Neuronal stem cell (in vitro differentiated cells): Measurements from ENCODE around the gene LAMP1.

ENCODE experiments used
- DNase-seq: peaks from one replicate; pipeline ENCODE4 v3.0.0-alpha.2; 2013; ENCODE audit warnings: low spot score
- H2AFZ ChIP-seq: one replicate; pipeline ENCODE4 v1.6.1; 2013; ENCODE audit warnings: mild to moderate bottlenecking, low read length, inconsistent platforms
- H2AK5ac ChIP-seq: 2 replicates; pipeline ENCODE4 v1.6.1; 2013; ENCODE audit warnings: low read depth, mild to moderate bottlenecking, inconsistent platforms, low read length, moderate library complexity, mixed read lengths
- H2BK120ac ChIP-seq: 2 replicates; pipeline ENCODE4 v1.6.1; 2013; ENCODE audit warnings: low read depth, mild to moderate bottlenecking, inconsistent platforms, low read length, moderate library complexity, mixed read lengths
- H2BK12ac ChIP-seq: one replicate; pipeline ENCODE4 v1.6.1; 2013; ENCODE audit warnings: low read length, inconsistent platforms
- H2BK15ac ChIP-seq: 2 replicates; pipeline ENCODE4 v1.6.1; 2013; ENCODE audit warnings: mild to moderate bottlenecking, low read length, inconsistent platforms, mixed read lengths
- H2BK5ac ChIP-seq: one replicate; pipeline ENCODE4 v1.6.1; 2013; ENCODE audit warnings: inconsistent platforms, mild to moderate bottlenecking, low read length, moderate library complexity
- H3K14ac ChIP-seq: one replicate; pipeline ENCODE4 v1.6.1; 2013; ENCODE audit warnings: low read length, inconsistent platforms
- H3K18ac ChIP-seq: 2 replicates; pipeline ENCODE4 v1.6.1; 2013; ENCODE audit warnings: low read length, inconsistent platforms
- H3K23ac ChIP-seq: 2 replicates; pipeline ENCODE4 v1.6.1; 2013; ENCODE audit warnings: low read depth, mild to moderate bottlenecking, mixed read lengths, low read length, inconsistent platforms; ENCODE audit not compliant: poor library complexity
- H3K27ac ChIP-seq: replicated peaks from 3 replicates; pipeline ENCODE4 v1.5.1; 2013; ENCODE audit warnings: low read length, inconsistent platforms
- H3K27me3 ChIP-seq, 3 experiments: 2 replicates each; pipeline ENCODE4 v1.6.1; 2013; ENCODE audit warnings: low read length in 3 of 3, mild to moderate bottlenecking in 2 of 3, inconsistent platforms in 1 of 3, low read depth in 1 of 3, mixed read lengths in 1 of 3, moderate library complexity in 1 of 3; ENCODE audit not compliant: control insufficient read depth in 3 of 3, insufficient read depth in 3 of 3
- H3K36me3 ChIP-seq, 2 donors: replicated peaks in 1 of 2; 2 replicates each; pipeline ENCODE4 v1.6.1; 2013; ENCODE audit warnings: low read length in 2 of 2; ENCODE audit not compliant: control insufficient read depth in 2 of 2, insufficient read depth in 2 of 2
- H3K4ac ChIP-seq: 2 replicates; pipeline ENCODE4 v1.6.1; 2013; ENCODE audit warnings: inconsistent platforms, mild to moderate bottlenecking, low read length, moderate library complexity
- H3K4me1 ChIP-seq, 2 donors: 1 replicate in 1 of 2; 2 replicates in 1 of 2; pipeline ENCODE4 v1.6.1; 2013; ENCODE audit warnings: low read length in 2 of 2, low read depth in 1 of 2; ENCODE audit not compliant: control insufficient read depth in 2 of 2, insufficient read depth in 1 of 2
- H3K4me2 ChIP-seq: one replicate; pipeline ENCODE4 v1.6.1; 2013; ENCODE audit warnings: mild to moderate bottlenecking, low read length, inconsistent platforms; ENCODE audit not compliant: insufficient read depth, poor library complexity, severe bottlenecking
- H3K4me3 ChIP-seq, 2 donors: 2 replicates each; pipeline ENCODE4 v1.5.1; 2013; ENCODE audit warnings: low read length in 2 of 2, mild to moderate bottlenecking in 2 of 2, inconsistent platforms in 1 of 2, moderate library complexity in 1 of 2
- H3K79me1 ChIP-seq: one replicate; pipeline ENCODE4 v1.6.1; 2013; ENCODE audit warnings: low read depth, mild to moderate bottlenecking, inconsistent platforms, low read length, moderate library complexity
- H3K9ac ChIP-seq: one replicate; pipeline ENCODE4 v1.6.1; 2013; ENCODE audit warnings: mild to moderate bottlenecking, low read depth, low read length, inconsistent platforms; ENCODE audit not compliant: poor library complexity
- H3K9me3 ChIP-seq, 2 donors: replicated peaks in 1 of 2; 2 replicates each; pipeline versions ENCODE3 to v1.6.1; 2013; ENCODE audit warnings: low read length in 2 of 2, mild to moderate bottlenecking in 2 of 2, inconsistent platforms in 1 of 2, low read depth in 1 of 2, mixed read lengths in 1 of 2, moderate library complexity in 1 of 2; ENCODE audit not compliant: control insufficient read depth in 2 of 2, insufficient read depth in 1 of 2
- H4K8ac ChIP-seq: one replicate; pipeline ENCODE4 v1.6.1; 2013; ENCODE audit warnings: low read depth, mild to moderate bottlenecking, inconsistent platforms, low read length, moderate library complexity
- H4K91ac ChIP-seq: one replicate; pipeline ENCODE4 v1.6.1; 2013; ENCODE audit warnings: low read length, low read depth, mild to moderate bottlenecking, inconsistent platforms; ENCODE audit not compliant: poor library complexity
- WGBS, 2 donors: extraction: QIAGEN DNeasy Blood & Tissue Kit; methylation state at CpG; one replicate each; pipeline ENCODE4 v1.1.7; 2013; ENCODE audit warnings: missing lambda C conversion rate in 2 of 2, mixed read lengths in 1 of 2; ENCODE audit not compliant: insufficient read length in 2 of 2, insufficient replicate concordance in 1 of 2; ENCODE audit errors: extremely low coverage in 2 of 2; 5-methylcytosine and 5-hydroxymethylcytosine counted together

LAMP1 gene

DNA sequence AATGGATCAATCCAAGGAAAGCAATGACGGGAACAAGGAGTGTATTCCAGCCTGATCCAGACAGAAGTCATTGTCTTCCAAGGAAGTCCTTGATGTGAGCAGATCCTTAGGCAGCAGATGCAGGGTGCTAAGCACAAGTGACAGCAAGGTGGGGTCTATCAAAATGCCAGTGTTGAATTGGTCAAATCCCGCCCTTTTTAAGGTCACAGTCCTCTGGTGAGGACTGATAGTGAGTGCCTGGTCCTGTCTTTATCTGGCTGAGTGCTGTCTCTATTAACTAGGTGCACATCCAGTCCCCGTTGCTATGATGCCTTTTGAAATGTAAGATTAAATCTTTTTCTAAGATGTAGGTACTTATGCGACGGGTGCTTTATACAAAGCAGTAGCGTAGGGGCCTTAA is 1.3 kb upstream of the LAMP1 start:
- Histone ChIP-seq H3K27ac (no peak overlapping the region), H4K91ac (no peak overlapping the region), H2AFZ (no peak overlapping the region), H3K18ac (no peak overlapping the region), H3K36me3 (no peaks in the 10 kb centered on the region), H3K9me3 (no peaks in the 10 kb centered on the region), H4K8ac (no peak overlapping the region), H2BK12ac (no peak overlapping the region), H3K79me1 (peaks cover 6% of the 10 kb centered on the region), H3K4me1 (peaks cover 6 to 11% of the 10 kb centered on the region in 2 donors), H2BK15ac (no peak overlapping the region), H3K4ac (no peak overlapping the region), H3K23ac (no peak overlapping the region), H2BK120ac (no peak overlapping the region), H2BK5ac (no peak overlapping the region), H3K14ac (no peak overlapping the region), H3K27me3 (no peaks in the 10 kb centered on the region), H3K4me3 (peak overlapping the region in 1 of 2 donors; percentile 13), H3K9ac (no peak overlapping the region), H3K4me2 (no peak overlapping the region), H2AK5ac (no peak overlapping the region)
- WGBS, 2 donors = no CpG with 5 or more reads among the region's 6 CpGs
- no peak for DNase-seq

DNA sequence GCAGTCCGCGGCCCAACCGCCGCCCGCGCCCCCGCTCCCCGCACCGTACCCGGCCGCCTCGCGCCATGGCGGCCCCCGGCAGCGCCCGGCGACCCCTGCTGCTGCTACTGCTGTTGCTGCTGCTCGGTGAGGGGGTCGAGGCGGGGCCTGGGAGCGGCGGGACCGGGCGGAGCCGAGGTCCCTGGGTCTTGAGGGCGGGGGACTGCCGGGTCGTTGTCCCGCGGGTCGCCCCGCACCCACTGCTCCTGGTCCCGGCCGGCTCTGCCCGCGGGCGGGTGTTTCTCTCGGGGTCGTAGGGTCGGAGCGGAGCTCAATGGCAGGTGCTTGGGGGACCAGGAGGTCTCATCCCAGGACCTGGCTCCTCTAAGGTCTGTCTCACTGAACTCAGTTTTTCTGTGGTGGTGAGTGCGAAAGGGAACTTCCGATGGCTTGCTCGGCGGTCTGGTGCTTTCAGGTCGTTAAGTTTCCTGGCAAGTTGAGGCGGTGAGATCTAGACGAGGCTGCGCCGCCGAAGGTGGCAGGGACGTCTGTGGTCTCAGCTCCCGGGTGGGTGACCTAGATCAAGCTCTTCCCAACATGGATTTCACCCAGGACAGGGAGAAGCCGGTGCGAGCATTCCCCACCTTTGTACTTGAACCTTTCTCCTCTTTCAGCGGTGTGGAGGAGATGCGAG is 467 bp downstream of the LAMP1 start:
- Histone ChIP-seq H3K9me3 (no peaks in the 10 kb centered on the region), H3K4me1 (peaks cover 6 to 8% of the 10 kb centered on the region in 2 donors), H3K36me3 (no peaks in the 10 kb centered on the region), H2AFZ (peak overlapping the region; percentile 99), H3K14ac (no peak overlapping the region), H3K9ac (peak overlapping the region; percentile 88), H2AK5ac (peak overlapping the region; percentile 56), H2BK120ac (peak overlapping the region; percentile 17), H3K4me2 (peak overlapping the region; percentile 96), H2BK5ac (peak overlapping the region; percentile 75), H2BK12ac (no peak overlapping the region), H2BK15ac (no peak overlapping the region), H3K27me3 (no peaks in the 10 kb centered on the region), H3K27ac (no peak overlapping the region), H3K4ac (no peak overlapping the region), H4K8ac (no peak overlapping the region), H4K91ac (no peak overlapping the region), H3K4me3 (peak overlapping the region; percentile 93 to 94), H3K18ac (peak overlapping the region; percentile 38), H3K79me1 (peaks cover 6% of the 10 kb centered on the region), H3K23ac (peak overlapping the region; percentile 55)
- no CpG with 5 or more reads among the region's 58 CpGs for WGBS, 2 donors
- no peak for DNase-seq

DNA sequence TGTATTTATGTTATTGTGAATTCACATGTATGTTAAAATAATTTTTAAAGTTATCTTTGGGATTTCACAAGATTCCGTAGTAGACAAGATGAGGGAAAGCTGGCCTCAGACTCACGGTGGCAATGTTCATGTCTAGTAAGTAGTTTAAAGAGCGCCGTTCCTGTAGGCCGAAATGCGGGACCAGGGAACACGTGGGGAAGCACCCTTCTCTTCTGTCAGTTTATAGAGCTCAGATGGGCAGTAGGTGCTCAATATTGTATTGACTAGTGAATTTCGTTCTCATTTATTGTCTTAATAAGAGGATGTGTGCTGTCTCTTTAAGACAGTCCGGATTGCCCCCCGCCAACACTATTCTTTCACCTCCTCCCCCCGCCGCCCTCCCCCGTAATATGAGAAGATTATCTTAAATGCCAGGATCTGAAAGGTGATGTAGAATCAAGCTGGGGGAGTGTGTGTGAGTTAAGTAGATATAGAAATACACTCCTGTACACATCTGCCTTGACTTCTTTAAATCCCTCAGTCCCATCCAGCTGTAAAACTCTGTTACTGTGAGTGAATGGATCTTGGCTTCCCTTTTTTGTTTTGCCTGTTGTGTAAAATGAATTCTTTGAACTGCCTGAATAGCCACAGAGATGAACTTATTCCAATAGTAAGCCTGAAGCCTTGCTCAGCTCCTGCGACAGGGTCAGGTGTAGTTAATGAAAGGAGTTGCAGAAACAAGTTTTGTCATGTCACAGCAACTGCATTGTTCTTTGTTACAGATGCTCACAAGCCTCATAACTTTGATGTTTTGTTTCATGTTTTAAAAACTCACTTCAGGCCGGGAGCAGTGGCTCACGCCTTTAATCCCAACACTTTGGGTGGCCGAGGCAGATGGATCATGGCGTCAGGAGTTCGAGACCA is 1.3 kb downstream of the LAMP1 start:
- no peak overlapping the region for H3K18ac ChIP-seq
- no peak overlapping the region for H4K91ac ChIP-seq
- no peak overlapping the region for H2BK15ac ChIP-seq
- no peak overlapping the region for H3K23ac ChIP-seq
- H3K27ac ChIP-seq = no peak overlapping the region
- no peaks in the 10 kb centered on the region for H3K36me3 ChIP-seq
- H3K4me3 ChIP-seq = peak overlapping the region in 1 of 2 donors; percentile 93
- no peak overlapping the region for H3K14ac ChIP-seq
- H4K8ac ChIP-seq = no peak overlapping the region
- H3K9me3 ChIP-seq = no peaks in the 10 kb centered on the region
- no peak overlapping the region for H3K9ac ChIP-seq
- DNase-seq = no peak
- H2AFZ ChIP-seq = no peak overlapping the region
- H2AK5ac ChIP-seq = no peak overlapping the region
- H3K4me1 ChIP-seq = peaks cover 6% of the 10 kb centered on the region in 2 donors
- WGBS, 2 donors = no CpG with 5 or more reads among the region's 19 CpGs
- no peak overlapping the region for H3K4ac ChIP-seq
- H2BK12ac ChIP-seq = no peak overlapping the region
- H3K79me1 ChIP-seq = peaks cover 11% of the 10 kb centered on the region
- peak overlapping the region; percentile 96 for H3K4me2 ChIP-seq
- H2BK5ac ChIP-seq = no peak overlapping the region
- H3K27me3 ChIP-seq = no peaks in the 10 kb centered on the region
- H2BK120ac ChIP-seq = no peak overlapping the region

DNA sequence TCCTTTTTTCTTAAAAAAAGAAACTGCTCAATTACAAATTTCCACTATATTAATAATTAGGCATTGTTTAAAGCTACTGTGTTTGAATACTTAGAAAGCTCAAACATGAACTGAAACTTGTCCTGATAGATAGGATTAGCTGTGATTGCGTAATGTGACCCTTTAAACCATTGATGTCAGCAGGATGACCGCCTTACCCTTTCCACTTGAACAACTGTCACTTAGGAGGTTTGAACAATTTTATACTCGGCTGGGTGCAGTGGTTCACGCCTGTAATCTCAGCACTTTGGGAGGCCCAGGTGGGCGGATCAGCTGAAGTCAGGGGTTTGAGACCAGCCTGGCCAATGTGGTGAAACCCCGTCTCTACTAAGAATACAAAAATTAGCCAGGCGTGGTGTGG is 2.9 kb downstream of the LAMP1 start:
- Histone ChIP-seq H3K18ac (no peak overlapping the region), H4K91ac (no peak overlapping the region), H3K14ac (no peak overlapping the region), H2BK5ac (no peak overlapping the region), H3K27ac (no peak overlapping the region), H2AFZ (no peak overlapping the region), H2AK5ac (no peak overlapping the region), H3K23ac (no peak overlapping the region), H3K9me3 (no peaks in the 10 kb centered on the region), H3K4me3 (no peak overlapping the region), H3K79me1 (peaks cover 11% of the 10 kb centered on the region), H3K4me2 (no peak overlapping the region), H2BK15ac (no peak overlapping the region), H3K27me3 (no peaks in the 10 kb centered on the region), H2BK120ac (no peak overlapping the region), H3K4me1 (peaks cover 6% of the 10 kb centered on the region in 2 donors), H4K8ac (no peak overlapping the region), H3K36me3 (no peaks in the 10 kb centered on the region), H3K4ac (no peak overlapping the region), H2BK12ac (no peak overlapping the region), H3K9ac (no peak overlapping the region)
- DNase-seq = no peak
- WGBS, 2 donors = no CpG with 5 or more reads among the region's 7 CpGs
